Heart left ventricle (tissue), 16 donors: ENCODE results near the gene DCAF4. TPM values are rescaled to one million over a fixed set of nuclear protein-coding genes. Genes with fewer than 3 reads are reported as not detected.

ENCODE experiments used
- ATAC-seq, 4 donors: fragments of 200-7000 bp; cut with Tn5 transposase; one replicate each; pipeline ENCODE4 v1.9.1; 2020 to 2022; ENCODE audit warnings: moderate library complexity in 4 of 4, mild to moderate bottlenecking in 3 of 4, moderate number of reproducible peaks in 1 of 4
- DNase-seq, 5 donors: peaks; one replicate each; pipeline ENCODE4 v3.0.0-alpha.2; 2020
- H3K27ac ChIP-seq, 12 donors: fragments of 200-600 bp; sonication (generic) in 4 of 12; one replicate each; pipeline versions ENCODE4 v1.5.0 to v1.8.0; 2016 to 2022; ENCODE audit warnings: mild to moderate bottlenecking in 2 of 12
- H3K27me3 ChIP-seq, 9 donors: fragments of 200-600 bp; sonication (generic) in 2 of 9; one replicate each; pipeline versions ENCODE4 v1.5.1 to v1.8.0; 2016 to 2022; ENCODE audit warnings: mild to moderate bottlenecking in 3 of 9
- H3K36me3 ChIP-seq, 9 donors: fragments of 200-600 bp; sonication (generic) in 2 of 9; one replicate each; pipeline versions ENCODE4 v1.5.0 to v1.8.0; 2018 to 2022; ENCODE audit warnings: mild to moderate bottlenecking in 2 of 9
- H3K4me1 ChIP-seq, 12 donors: fragments of 200-600 bp; sonication (generic) in 4 of 12; one replicate each; pipeline versions ENCODE4 v1.5.0 to v1.8.0; 2016 to 2022; ENCODE audit warnings: mild to moderate bottlenecking in 3 of 12
- H3K4me3 ChIP-seq, 12 donors: fragments of 200-600 bp; sonication (generic) in 4 of 12; one replicate each; pipeline versions ENCODE4 v1.5.0 to v1.8.0; 2017 to 2022; ENCODE audit warnings: mild to moderate bottlenecking in 9 of 12, moderate library complexity in 4 of 12
- H3K9me3 ChIP-seq, 12 donors: fragments of 200-600 bp; sonication (generic) in 4 of 12; one replicate each; pipeline versions ENCODE4 v1.5.0 to v1.8.0; 2016 to 2022; ENCODE audit warnings: mild to moderate bottlenecking in 1 of 12
- CTCF ChIP-seq, 12 donors: fragments of 200-600 bp; sonication (generic) in 4 of 12; IDR thresholded peaks; one replicate each; pipeline versions ENCODE4 v1.5.0 to v1.8.0; 2018 to 2022; ENCODE audit warnings: antibody characterized with exemption in 12 of 12, mild to moderate bottlenecking in 5 of 12
- POLR2A ChIP-seq, 2 donors: fragments of 450-650 bp; IDR thresholded peaks; one replicate each; pipeline ENCODE4 v1.6.1; 2017; ENCODE audit warnings: antibody characterized with exemption in 2 of 2, mild to moderate bottlenecking in 2 of 2, moderate library complexity in 2 of 2
- WGBS, 4 donors: extraction: QIAGEN DNeasy Blood & Tissue Kit in 2 of 4; methylation state at CpG; one replicate each; pipeline versions ENCODE4 v1.1.5 to v1.1.7; 2013 to 2018; 5-methylcytosine and 5-hydroxymethylcytosine counted together
- intact Hi-C, 10 donors: fragments of 100-400 bp; cut with DNase I; formaldehyde crosslinking; loops; one replicate each; pipeline versions ENCODE4 v1.11.1 to v1.14.2; 2022
- polyA plus RNA-seq, 2 donors: library from polyadenylated mRNA; stranded (reverse); fragments of 200-250 nt; gene quantifications; one replicate each; pipeline ENCODE4 v1.2.3, GENCODE V29; 2013
- total RNA-seq, 9 donors: library from RNA; depleted of rRNA in 2 of 9; stranded (reverse); fragments of >200 nt in 2 of 9; fragmentation: NEBNext Ultra II Directional in 3 of 9; extraction: Animal tissue kit (Norgen Biotek cat#: 25700) in 3 of 9; gene quantifications; one replicate each; pipeline versions ENCODE4 v1.1.0 to v1.2.4, GENCODE V29; 2016 to 2023
- donor health status: ischemic (EF 13 %, LVEDD 7.1; RV severe dilation, severe dysfunction).
- donor health status: healthy with polysubstance abuse.
- donor health status: DM: no; HTN: yes; CAD: no.
- donor health status: DM: no; HTN: no; CAD: no.
- donor health status: ischemic (EF 25% LVEDD 6.9; RV normal size, moderate dysfunction).
- donor health status: ischemic (EF 25% LVEDD 5.7; RV mildly dilated, moderate dysfunction).
- donor health status: healthy.
- donor health status: DM: yes; HTN: yes; CAD: no.
- donor health status: ischemic (EF 35%, LVEDD 5.7; RV mildly dilated, moderate dysfunction).
- donor health status: nonischemic (EF 11% LVEDD 7.7; RV severe dilation, severe dysfunction).
- donor health status: DM: yes; HTN: yes; CAD: no.
- donor health status: PGD.
- donor health status: ischemic (EF 29% LVEDD 5.4; RV normal size, mild dysfunction).
- donor health status: nonischemic (EF 23%, LVEDD 6.1; RV moderate dilation, normal function).

DCAF4 gene
- total and polyA plus RNA-seq, 11 donors = 2.4 to 13.1 (median 8.6) TPM

DNA sequence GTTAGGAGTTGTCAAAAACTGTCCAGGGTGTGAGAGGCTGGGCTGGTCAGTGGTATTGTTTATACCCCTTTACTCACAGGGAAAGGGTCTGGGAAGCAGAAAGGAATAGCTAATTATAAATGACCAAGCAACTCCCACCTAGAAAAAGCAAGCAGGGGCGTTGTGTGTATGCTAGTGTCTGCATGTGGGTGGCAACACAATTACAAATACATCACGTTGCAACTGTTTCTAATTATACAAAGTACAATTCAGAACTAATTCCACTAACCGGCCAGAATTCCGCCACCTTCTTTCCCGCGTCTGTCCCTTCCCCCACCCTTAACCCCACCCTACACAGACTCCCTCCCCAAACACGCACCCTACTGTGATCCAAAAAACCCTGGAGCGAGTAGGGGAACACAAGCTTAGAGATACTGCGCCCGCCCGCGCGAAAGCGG, 34.6 kb upstream of the DCAF4 start:
- intact Hi-C loops = loop anchor here in 8 of 10 donors (1.0 to 10.0 kb wide), 9 partner anchors 64 to 277 kb away; no protein-coding TSS in a partner anchor
- Histone ChIP-seq H3K4me3 (peak overlapping the region; percentile 56 to 98 (median 84)), H3K9me3 (no peaks in the 10 kb centered on the region), H3K27ac (peak overlapping the region in 9 of 12 donors; percentile 28 to 93 (median 84)), H3K36me3 (peaks cover 0 to 2% (median 0%) of the 10 kb centered on the region in 9 donors), H3K27me3 (peaks cover 0 to 47% (median 0%) of the 10 kb centered on the region in 9 donors), H3K4me1 (peaks cover 0 to 45% (median 21%) of the 10 kb centered on the region in 12 donors)
- ATAC-seq (no peak), DNase-seq (no peak)
- no peak for TF ChIP-seq CTCF (IDR thresholded peaks at IDR 0.05)
- no peak for TF ChIP-seq POLR2A (IDR thresholded peaks at IDR 0.05)
- WGBS, 4 donors = 2 to 4% (median 2%) methylated on average over 14 of the region's 14 CpGs

GRCh38 chr14:72892103-72892878, 34.0 kb upstream of the DCAF4 start:
- 0 to 1% (median 1%) methylated on average over 46 to 47 of the region's 47 CpGs for WGBS, 4 donors
- Histone ChIP-seq H3K9me3 (no peaks in the 10 kb centered on the region), H3K4me1 (peaks cover 0 to 45% (median 21%) of the 10 kb centered on the region in 12 donors), H3K4me3 (peak overlapping the region; percentile 56 to 98 (median 84)), H3K36me3 (no peaks in the 10 kb centered on the region), H3K27ac (peak overlapping the region in 11 of 12 donors; percentile 28 to 93 (median 84)), H3K27me3 (peaks cover 0 to 47% (median 4%) of the 10 kb centered on the region in 9 donors)
- DNase-seq = peak in 1 of 5 donors; percentile 13
- intact Hi-C loops = loop anchor here in 8 of 10 donors (1.0 to 10.0 kb wide), 9 partner anchors 65 to 277 kb away; no protein-coding TSS in a partner anchor
- TF ChIP-seq CTCF (IDR thresholded peaks at IDR 0.05) = peak in 1 of 12 donors; percentile 4
- no peak for TF ChIP-seq POLR2A (IDR thresholded peaks at IDR 0.05)
- no peak for ATAC-seq

- no peaks in the 10 kb centered on the region for H3K9me3 ChIP-seq
- ATAC-seq = peak in 3 of 4 donors; percentile 14 to 40 (median 35)
- intact Hi-C loops = loop anchor here in 8 of 10 donors (1.0 to 10.0 kb wide), 9 partner anchors 66 to 278 kb away; no protein-coding TSS in a partner anchor
- peak overlapping the region; percentile 34 to 93 (median 84) for H3K27ac ChIP-seq
- H3K4me3 ChIP-seq = peak overlapping the region; percentile 56 to 98 (median 84)
- WGBS, 4 donors = 0 to 1% (median 1%) methylated on average over 30 to 68 of the region's 68 CpGs
- peak in 4 of 5 donors; percentile 24 to 69 (median 48) for DNase-seq
- TF ChIP-seq CTCF (IDR thresholded peaks at IDR 0.05) = no peak
- peak in 1 of 2 donors; percentile 21 for TF ChIP-seq POLR2A (IDR thresholded peaks at IDR 0.05)
- H3K36me3 ChIP-seq = no peaks in the 10 kb centered on the region
- H3K27me3 ChIP-seq = peaks cover 0 to 47% (median 4%) of the 10 kb centered on the region in 9 donors
- peaks cover 0 to 44% (median 21%) of the 10 kb centered on the region in 12 donors for H3K4me1 ChIP-seq
Observed at GRCh38 chr14:72892879-72893635, 33.2 kb upstream of the DCAF4 start.
